ENCODE measurements around the gene GAPDHS.

Gene GAPDHS

DNA sequence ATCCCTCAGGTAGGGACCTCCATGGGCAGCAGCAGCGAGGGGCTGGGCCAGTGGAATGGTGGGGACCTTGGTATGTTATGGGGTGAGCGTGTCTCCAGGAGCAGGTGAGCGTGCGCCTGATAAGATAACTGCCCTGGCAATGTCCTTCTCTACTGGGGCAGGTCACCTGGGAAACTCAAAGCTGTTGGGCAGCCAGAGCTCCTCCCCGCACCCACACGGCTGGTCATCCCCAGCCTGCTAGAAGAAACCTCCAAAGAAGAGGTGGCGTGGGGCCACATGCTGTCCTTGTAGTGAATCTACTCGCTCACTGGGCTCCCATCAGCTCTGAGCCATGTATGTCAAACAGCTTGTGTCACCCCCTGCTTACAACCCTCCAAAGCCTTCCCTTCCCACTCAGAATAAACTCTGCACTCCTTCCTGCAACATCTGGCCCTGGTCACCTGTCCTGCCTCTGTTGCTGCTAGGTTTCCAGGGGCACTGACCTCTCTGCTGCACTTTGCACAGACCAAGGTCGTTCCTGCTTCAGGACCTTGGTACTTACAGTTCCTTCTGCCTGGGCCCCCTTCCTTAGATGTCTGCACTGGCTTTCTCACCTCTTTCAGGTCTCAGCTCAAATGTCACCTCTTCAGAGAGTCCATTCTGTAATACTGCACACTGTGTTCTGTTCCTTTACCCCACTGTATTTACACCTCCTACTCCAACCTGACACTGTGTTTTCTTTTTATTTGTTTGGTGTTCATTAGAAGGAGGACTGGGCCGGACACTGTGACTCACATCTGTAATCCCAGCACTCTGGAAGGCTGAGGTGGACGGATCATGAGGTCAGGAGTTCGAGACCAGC, 32.0 kb downstream of the GAPDHS start:
- Histone ChIP-seq H3K27me3 (ENCODE audit: insufficient read depth, low read length, poor library complexity) (no peaks in the 10 kb centered on the region), H4K20me1 (ENCODE audit: insufficient read depth, low read length) (no peaks in the 10 kb centered on the region), H3K36me3 (ENCODE audit: insufficient read depth, low read length) (no peaks in the 10 kb centered on the region), H3K27ac (ENCODE audit: low read length) (no peak overlapping the region), H3K4me1 (ENCODE audit: insufficient read depth, low read length) (no peaks in the 10 kb centered on the region), H3K4me3 (ENCODE audit: low read depth in 1 of 2, low read length in 2 of 2) (no peak overlapping the region), H3K9ac (ENCODE audit: low read depth, low read length) (no peak overlapping the region), H3K79me2 (ENCODE audit: insufficient read depth, low read length) (no peaks in the 10 kb centered on the region), H3K9me3 (ENCODE audit: insufficient read depth, low read length, severe bottlenecking) (no peaks in the 10 kb centered on the region), H2AFZ (ENCODE audit: low read depth, low read length) (no peak overlapping the region; the same call in 1 of the 2 replicates), H3K4me2 (ENCODE audit: insufficient read depth, low read length) (no peak overlapping the region)
- DNase-seq (no peak), ATAC-seq (ENCODE audit: insufficient read depth, low read depth) (no peak)
- no peak for TF ChIP-seq EZH2 (IDR thresholded peaks at IDR 0.05; ENCODE audit: borderline replicate concordance, low read depth, low read length, severe bottlenecking)
- TF ChIP-seq, protein P1, sequence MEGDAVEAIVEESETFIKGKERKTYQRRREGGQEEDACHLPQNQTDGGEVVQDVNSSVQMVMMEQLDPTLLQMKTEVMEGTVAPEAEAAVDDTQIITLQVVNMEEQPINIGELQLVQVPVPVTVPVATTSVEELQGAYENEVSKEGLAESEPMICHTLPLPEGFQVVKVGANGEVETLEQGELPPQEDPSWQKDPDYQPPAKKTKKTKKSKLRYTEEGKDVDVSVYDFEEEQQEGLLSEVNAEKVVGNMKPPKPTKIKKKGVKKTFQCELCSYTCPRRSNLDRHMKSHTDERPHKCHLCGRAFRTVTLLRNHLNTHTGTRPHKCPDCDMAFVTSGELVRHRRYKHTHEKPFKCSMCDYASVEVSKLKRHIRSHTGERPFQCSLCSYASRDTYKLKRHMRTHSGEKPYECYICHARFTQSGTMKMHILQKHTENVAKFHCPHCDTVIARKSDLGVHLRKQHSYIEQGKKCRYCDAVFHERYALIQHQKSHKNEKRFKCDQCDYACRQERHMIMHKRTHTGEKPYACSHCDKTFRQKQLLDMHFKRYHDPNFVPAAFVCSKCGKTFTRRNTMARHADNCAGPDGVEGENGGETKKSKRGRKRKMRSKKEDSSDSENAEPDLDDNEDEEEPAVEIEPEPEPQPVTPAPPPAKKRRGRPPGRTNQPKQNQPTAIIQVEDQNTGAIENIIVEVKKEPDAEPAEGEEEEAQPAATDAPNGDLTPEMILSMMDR (IDR thresholded peaks at IDR 0.05; ENCODE audit: borderline replicate concordance, extremely low read depth, low read length, poor library complexity, severe bottlenecking), result no peak

DNA sequence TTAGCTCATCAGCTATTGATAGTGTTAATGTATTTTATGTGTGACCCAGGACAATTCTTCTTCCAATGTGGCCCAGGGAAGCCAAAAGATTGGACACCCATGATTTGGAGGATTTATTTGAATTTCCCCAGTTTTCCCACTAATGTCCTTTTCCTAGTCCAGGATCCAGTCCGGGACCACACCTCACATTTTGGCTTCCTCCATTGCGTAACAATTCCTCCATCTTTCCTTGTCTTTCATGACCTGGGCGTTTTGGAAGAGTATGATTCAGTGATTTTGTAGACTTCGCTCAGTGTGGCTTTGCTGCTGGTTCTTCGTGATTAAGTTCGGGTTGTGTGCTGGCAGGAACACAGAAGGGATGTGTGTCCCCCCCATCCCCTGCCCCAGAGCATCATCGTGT, 33.5 kb downstream of the GAPDHS start:
- no peaks in the 10 kb centered on the region for H3K4me1 ChIP-seq (ENCODE audit: insufficient read depth, low read length)
- no peak overlapping the region for H3K27ac ChIP-seq (ENCODE audit: low read length)
- H3K79me2 ChIP-seq (ENCODE audit: insufficient read depth, low read length), result no peaks in the 10 kb centered on the region
- H3K4me3 ChIP-seq (ENCODE audit: low read depth in 1 of 2, low read length in 2 of 2), result no peak overlapping the region
- no peaks in the 10 kb centered on the region for H3K9me3 ChIP-seq (ENCODE audit: insufficient read depth, low read length, severe bottlenecking)
- H4K20me1 ChIP-seq (ENCODE audit: insufficient read depth, low read length), result no peaks in the 10 kb centered on the region
- H3K4me2 ChIP-seq (ENCODE audit: insufficient read depth, low read length), result no peak overlapping the region
- H3K27me3 ChIP-seq (ENCODE audit: insufficient read depth, low read length, poor library complexity), result no peaks in the 10 kb centered on the region
- H2AFZ ChIP-seq (ENCODE audit: low read depth, low read length), result no peak overlapping the region
- ATAC-seq (ENCODE audit: insufficient read depth, low read depth) (no peak), DNase-seq (no peak)
- no peak overlapping the region for H3K9ac ChIP-seq (ENCODE audit: low read depth, low read length)
- TF ChIP-seq EZH2 (IDR thresholded peaks at IDR 0.05; ENCODE audit: borderline replicate concordance, low read depth, low read length, severe bottlenecking), result no peak
- TF ChIP-seq, protein P1 (IDR thresholded peaks at IDR 0.05; ENCODE audit: borderline replicate concordance, extremely low read depth, low read length, poor library complexity, severe bottlenecking), result no peak
- H3K36me3 ChIP-seq (ENCODE audit: insufficient read depth, low read length), result no peaks in the 10 kb centered on the region

DNA sequence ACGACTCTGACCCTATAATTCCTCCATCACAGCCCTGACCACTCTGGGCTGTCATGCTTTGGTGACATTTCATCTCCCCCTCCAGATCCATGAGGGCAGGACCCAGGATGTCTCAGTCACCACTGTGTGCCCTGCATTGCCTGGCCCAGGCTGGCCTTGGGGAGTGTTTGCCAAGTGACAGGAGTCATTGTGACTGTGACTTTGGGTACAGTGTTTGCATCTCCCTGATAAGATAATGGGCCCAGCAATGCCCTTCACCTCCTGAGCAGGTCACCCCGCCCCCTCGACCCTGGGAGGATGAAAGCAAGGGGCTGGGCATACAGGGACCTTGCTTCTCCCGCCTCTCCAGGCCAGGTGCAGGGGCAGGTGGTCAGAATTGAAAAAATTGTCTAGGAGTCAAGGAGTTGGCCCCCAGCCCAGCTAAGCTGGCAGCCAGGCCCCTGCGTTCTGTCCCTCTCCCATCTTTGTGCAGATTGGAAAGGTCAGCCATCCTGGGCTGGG, 36.1 kb downstream of the GAPDHS start:
- no peak overlapping the region for H3K4me2 ChIP-seq (ENCODE audit: insufficient read depth, low read length)
- H3K36me3 ChIP-seq (ENCODE audit: insufficient read depth, low read length), result no peaks in the 10 kb centered on the region
- no peaks in the 10 kb centered on the region for H4K20me1 ChIP-seq (ENCODE audit: insufficient read depth, low read length)
- H3K4me3 ChIP-seq (ENCODE audit: low read depth in 1 of 2, low read length in 2 of 2), result no peak overlapping the region
- H3K27me3 ChIP-seq (ENCODE audit: insufficient read depth, low read length, poor library complexity), result no peaks in the 10 kb centered on the region
- TF ChIP-seq, protein P1 (IDR thresholded peaks at IDR 0.05; ENCODE audit: borderline replicate concordance, extremely low read depth, low read length, poor library complexity, severe bottlenecking), result no peak
- no peak for TF ChIP-seq EZH2 (IDR thresholded peaks at IDR 0.05; ENCODE audit: borderline replicate concordance, low read depth, low read length, severe bottlenecking)
- H3K79me2 ChIP-seq (ENCODE audit: insufficient read depth, low read length), result no peaks in the 10 kb centered on the region
- H3K9ac ChIP-seq (ENCODE audit: low read depth, low read length), result no peak overlapping the region
- H3K27ac ChIP-seq (ENCODE audit: low read length), result no peak overlapping the region
- DNase-seq (no peak), ATAC-seq (ENCODE audit: insufficient read depth, low read depth) (no peak)
- no peaks in the 10 kb centered on the region for H3K9me3 ChIP-seq (ENCODE audit: insufficient read depth, low read length, severe bottlenecking)
- H2AFZ ChIP-seq (ENCODE audit: low read depth, low read length), result no peak overlapping the region
- H3K4me1 ChIP-seq (ENCODE audit: insufficient read depth, low read length), result no peaks in the 10 kb centered on the region
